Esophagus squamous epithelium (tissue), 4 donors: Measurements from ENCODE around the gene ZNF407.

Source experiments
- POLR2A ChIP-seq, 4 donors: fragments of 450-650 bp; IDR thresholded peaks; one replicate each; pipeline ENCODE4 v1.6.1; 2017; ENCODE audit warnings: antibody characterized with exemption in 4 of 4, mild to moderate bottlenecking in 4 of 4, moderate library complexity in 3 of 4
- TF ChIP-seq, protein P1 (sequence below), 6 experiments: fragments of 450-650 bp in 4 of 6; fragments of 200-600 bp in 2 of 6; sonication (generic) in 2 of 6; IDR thresholded peaks; one replicate each; pipeline ENCODE4 v1.5.1; 2016 to 2019; ENCODE audit warnings: antibody characterized with exemption in 6 of 6, mild to moderate bottlenecking in 4 of 6, moderate library complexity in 4 of 6

GRCh38 chr18:74944676-74945075 is 347.0 kb downstream of the ZNF407 start:
- TF ChIP-seq POLR2A (IDR thresholded peaks at IDR 0.05), result no peak
- TF ChIP-seq, protein P1, sequence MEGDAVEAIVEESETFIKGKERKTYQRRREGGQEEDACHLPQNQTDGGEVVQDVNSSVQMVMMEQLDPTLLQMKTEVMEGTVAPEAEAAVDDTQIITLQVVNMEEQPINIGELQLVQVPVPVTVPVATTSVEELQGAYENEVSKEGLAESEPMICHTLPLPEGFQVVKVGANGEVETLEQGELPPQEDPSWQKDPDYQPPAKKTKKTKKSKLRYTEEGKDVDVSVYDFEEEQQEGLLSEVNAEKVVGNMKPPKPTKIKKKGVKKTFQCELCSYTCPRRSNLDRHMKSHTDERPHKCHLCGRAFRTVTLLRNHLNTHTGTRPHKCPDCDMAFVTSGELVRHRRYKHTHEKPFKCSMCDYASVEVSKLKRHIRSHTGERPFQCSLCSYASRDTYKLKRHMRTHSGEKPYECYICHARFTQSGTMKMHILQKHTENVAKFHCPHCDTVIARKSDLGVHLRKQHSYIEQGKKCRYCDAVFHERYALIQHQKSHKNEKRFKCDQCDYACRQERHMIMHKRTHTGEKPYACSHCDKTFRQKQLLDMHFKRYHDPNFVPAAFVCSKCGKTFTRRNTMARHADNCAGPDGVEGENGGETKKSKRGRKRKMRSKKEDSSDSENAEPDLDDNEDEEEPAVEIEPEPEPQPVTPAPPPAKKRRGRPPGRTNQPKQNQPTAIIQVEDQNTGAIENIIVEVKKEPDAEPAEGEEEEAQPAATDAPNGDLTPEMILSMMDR (IDR thresholded peaks at IDR 0.05), result no peak
